Stimulated activated CD4-positive, alpha-beta T cell treated with anti-CD3 and anti-CD28 coated beads, Interleukin-4, amount 100 ng/mL, for 4 hours (primary cell): Measurements from ENCODE around the gene LAIR2.
"Not testable (repeated sequence)": the region's sequence is repeated elsewhere in the genome, so short reads cannot be mapped to it uniquely, and the experiment has no call there.

Source experiments
- DNase-seq, 2 experiments: peaks; one replicate each; pipeline ENCODE4 v3.0.0-alpha.2; 2020

LAIR2 gene

GRCh38 chr19:54464630-54465425 is 37.8 kb upstream of the LAIR2 start:
- DNase-seq, result peak; percentile 60 to 71

GRCh38 chr19:54465426-54466109 is 37.1 kb upstream of the LAIR2 start:
- no peak for DNase-seq

DNA sequence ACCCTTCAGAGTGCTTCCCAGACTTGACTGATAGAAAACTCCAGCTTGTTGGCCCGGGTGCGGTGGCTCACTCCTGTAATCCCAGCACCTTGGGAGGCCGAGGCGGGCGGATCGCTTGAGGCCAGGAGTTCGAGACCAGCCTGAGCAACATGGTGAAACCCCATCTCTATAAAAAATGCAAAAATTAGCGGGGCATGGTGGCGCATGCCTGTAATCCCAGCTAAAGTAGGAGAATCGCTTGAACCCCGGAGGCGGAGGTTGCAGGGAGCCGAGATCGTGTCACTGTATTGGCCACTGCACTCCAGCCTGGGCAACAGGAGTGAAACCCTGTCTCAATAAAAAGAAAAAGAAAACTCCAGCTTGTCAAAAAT is 36.5 kb upstream of the LAIR2 start:
- DNase-seq, result not testable (repeated sequence)

DNA sequence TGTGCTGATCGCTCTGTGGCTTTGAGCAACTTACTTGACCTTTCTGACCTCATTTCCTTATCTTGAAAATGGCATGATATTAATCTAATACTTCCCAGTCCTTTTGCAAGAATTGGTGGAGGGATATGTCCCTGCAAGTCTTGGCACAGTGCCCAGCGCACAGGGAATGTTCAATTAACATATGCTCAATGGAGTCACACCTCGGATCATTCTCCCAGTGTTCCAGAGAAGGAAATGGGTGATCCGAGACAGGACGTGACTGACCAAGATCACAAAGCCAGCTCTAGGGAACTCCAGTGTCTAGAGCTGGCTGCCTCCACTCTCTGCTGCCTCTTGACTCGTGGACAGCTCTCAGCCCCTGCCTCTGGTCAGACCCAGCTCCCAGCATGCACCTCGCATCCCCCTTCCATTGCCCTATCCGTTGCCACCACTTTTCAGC is 33.1 kb upstream of the LAIR2 start:
- no peak for DNase-seq

- DNase-seq, result no peak
Measured at GRCh38 chr19:54470276-54470887, 32.2 kb upstream of the LAIR2 start.

DNA sequence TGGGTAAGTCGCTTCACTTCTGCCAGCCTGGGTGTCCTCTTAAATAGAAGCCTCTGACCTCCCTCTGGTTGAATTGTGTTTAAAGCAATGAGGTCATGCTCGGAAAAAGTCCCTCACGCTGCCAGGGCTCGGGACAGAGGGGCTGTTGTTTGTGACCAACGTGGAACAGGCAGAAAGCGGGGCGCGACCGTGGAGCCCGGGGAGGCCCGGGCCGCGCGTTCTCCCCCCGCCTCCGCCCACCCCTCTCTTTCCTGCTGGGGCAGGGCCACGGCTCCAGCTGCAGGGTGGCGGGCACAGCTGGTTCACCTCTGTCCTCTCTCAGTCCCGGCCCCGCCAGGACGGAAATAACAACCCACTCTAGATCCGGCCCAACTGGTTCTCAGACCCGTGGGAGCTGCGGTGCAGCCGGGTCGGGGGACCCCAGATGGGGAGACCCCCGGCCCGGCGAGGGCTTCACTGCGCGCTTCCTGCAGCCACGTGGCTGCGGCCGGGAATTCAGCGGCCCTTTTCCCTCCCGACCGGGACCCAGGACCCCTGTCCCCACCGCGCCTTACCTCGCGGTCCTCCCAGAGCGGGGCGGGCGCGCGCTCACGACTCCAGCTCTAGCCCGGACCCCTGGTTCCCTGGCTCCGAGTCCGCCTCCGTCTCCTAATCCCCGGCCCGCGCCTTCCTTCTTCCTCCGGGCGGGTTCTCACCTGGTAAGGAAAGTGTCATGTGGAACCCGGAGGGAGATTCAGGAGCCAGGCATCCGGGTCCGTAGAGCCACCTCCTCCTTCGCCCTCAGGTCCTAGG is 31.4 kb upstream of the LAIR2 start:
- DNase-seq, result no peak

GRCh38 chr19:54473071-54473891 is 29.4 kb upstream of the LAIR2 start, which contains the start of gene CDC42EP5:
Gene CDC42EP5 (minus strand): TSS chr19:54473296. CDS start chr19:54465547, 7,749 bp downstream.
- no peak for DNase-seq

GRCh38 chr19:54473892-54474372 is 28.7 kb upstream of the LAIR2 start:
- no peak for DNase-seq

- no peak for DNase-seq
Measured at GRCh38 chr19:54475706-54476105, 26.9 kb upstream of the LAIR2 start.

- no peak for DNase-seq
Measured at GRCh38 chr19:54477650-54478049, 25.0 kb upstream of the LAIR2 start.

DNA sequence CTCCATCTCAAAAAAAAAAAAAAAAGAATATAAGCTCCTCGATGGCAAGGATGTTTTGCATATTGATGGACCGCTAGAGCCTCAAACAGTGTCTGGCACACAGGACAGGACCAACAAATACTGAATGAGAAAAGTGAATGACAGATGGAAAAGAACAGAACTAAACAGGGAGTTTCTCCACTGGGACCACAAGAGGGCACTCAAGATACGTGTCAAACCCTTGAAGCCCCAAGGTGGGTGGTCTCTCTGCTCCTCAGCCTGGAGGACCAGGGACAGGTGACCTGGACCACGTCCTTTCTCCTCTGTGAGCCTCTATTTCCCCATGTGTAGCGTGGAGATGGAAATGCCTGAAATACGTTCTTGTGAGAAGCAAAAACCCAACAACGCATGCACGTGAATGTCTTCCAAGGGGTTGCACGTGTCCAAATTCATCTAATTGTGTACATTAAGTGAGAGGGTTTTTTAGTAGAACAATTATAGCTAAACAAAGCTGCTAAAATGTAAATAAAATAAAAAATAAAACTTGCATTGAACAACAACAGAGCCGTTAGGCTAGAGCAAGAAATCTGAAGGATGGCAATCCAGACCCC is 23.9 kb upstream of the LAIR2 start:
- DNase-seq, result no peak

DNA sequence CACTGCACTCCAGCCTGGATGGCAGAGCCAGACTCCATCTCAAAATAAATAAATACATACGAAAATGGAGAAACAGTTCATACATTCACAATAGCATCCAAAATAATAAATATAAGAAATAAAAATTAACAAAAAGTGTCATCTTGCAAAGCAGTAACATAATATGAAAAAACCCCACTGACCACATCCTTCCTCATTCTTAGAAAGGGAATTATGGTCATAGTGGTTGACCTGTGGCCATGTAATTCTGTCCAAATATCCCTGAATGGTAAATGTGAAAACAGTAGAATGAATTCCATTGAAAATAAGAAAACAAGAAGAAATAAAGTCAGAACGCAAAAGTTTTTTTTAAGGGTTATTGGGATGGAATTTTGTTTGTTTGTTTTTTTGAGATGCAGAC is 22.6 kb upstream of the LAIR2 start:
- no peak for DNase-seq

- DNase-seq, result peak; percentile 24 to 31
Measured at GRCh38 chr19:54481326-54481930, 21.2 kb upstream of the LAIR2 start.

GRCh38 chr19:54482889-54483288 is 19.7 kb upstream of the LAIR2 start:
- DNase-seq, result no peak

- no peak for DNase-seq
Measured at GRCh38 chr19:54484451-54484850, 18.2 kb upstream of the LAIR2 start.

GRCh38 chr19:54485851-54486250 is 16.8 kb upstream of the LAIR2 start:
- no peak for DNase-seq

DNA sequence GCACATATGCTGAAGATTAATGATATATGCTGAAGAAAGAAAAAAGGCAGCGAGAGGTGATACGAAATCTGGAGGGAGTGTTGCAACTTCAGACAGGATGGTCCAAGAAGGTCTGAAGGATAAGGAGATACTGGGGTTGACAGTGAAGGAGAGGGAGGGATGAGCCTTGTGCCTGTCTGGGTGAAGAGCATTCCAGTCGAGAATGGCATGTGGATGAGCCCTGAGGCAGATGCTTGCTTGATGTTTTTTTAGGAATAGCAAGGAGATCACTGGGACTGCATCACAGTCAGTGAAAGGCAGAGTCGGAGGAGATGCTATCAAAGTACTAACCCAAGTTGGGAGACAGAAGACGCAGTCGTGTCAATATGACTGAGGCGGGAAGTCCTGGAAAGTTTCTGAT is 13.3 kb upstream of the LAIR2 start:
- no peak for DNase-seq

DNA sequence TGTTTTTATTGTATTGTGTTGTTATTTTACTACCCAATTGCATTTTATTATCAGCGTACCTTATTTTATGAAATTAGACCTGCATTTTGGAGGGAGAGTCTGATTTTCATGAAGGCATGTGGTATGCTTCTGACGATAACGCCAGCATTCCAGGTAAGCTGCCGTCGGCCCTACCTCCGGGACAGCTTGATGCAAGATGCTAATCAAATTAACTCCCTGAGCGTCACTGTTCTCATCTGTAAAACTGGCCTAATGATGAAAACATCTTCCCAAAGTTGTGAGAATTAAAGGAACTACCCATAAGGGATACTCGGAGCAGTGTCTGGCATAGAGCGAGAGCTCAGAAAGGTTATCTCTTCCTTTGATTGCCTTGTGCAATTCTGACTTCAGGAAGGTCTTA is 12.9 kb upstream of the LAIR2 start:
- no peak for DNase-seq

- DNase-seq, result no peak
Measured at GRCh38 chr19:54492568-54492967, 10.1 kb upstream of the LAIR2 start.

DNA sequence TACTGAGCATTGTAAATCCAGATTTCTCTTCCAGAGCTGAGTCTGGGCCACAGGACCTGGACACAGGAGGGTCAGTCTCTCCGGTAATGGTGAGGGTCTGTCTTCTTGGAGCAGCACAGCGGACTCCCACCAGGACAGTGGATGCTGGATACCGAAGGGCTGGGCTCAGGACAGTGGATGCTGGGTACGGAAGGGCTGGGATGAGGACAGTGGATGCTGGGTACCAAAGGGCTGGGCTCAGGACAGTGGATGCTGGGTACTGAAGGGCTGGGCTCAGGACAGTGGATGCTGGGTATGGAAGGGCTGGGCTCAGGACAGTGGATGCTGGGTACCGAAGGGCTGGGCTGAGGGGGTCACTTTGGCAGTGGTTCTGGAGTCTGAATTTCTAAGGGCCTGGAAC is 9.6 kb upstream of the LAIR2 start:
- DNase-seq, result not testable (repeated sequence)

- no peak for DNase-seq
Measured at GRCh38 chr19:54493967-54494585, 8.6 kb upstream of the LAIR2 start.
